T-helper 1 cell treated with Interleukin-12 subunit alpha and Interleukin-12 subunit beta and Interleukin-4 antibody, amounts not matched to agents 30 μg/mL and 1 μg/mL, for 36 hours (primary cell): Measurements from ENCODE around the gene BAG1.

ENCODE experiments used
- H3K27ac Mint-ChIP-seq: one replicate; pipeline ENCODE4 v1.8.0; 2021; ENCODE audit warnings: mild to moderate bottlenecking, mixed read lengths
- H3K27me3 Mint-ChIP-seq: one replicate; pipeline ENCODE4 v1.8.0; 2021; ENCODE audit warnings: low read depth, mixed read lengths
- H3K36me3 Mint-ChIP-seq: one replicate; pipeline ENCODE4 v1.8.0; 2021; ENCODE audit warnings: low read depth, mixed read lengths
- H3K4me1 Mint-ChIP-seq: one replicate; pipeline ENCODE4 v1.8.0; 2021; ENCODE audit warnings: low read depth, mixed read lengths
- H3K4me3 Mint-ChIP-seq: one replicate; pipeline ENCODE4 v1.8.0; 2021; ENCODE audit warnings: mild to moderate bottlenecking, moderate library complexity, mixed read lengths
- H3K9me3 Mint-ChIP-seq: one replicate; pipeline ENCODE4 v1.8.0; 2021; ENCODE audit warnings: mixed read lengths

BAG1 gene

GRCh38 chr9:33290247-33291030 lies 25.9 kb upstream of the BAG1 start, which contains the start of gene NFX1:
Gene NFX1 (plus strand): TSS chr9:33290516. CDS start chr9:33290573, 57 bp downstream.
- Mint-ChIP-seq H3K9me3 (no peaks in the 10 kb centered on the region), H3K27me3 (peaks cover 4% of the 10 kb centered on the region), H3K36me3 (peaks cover 33% of the 10 kb centered on the region), H3K4me1 (peaks cover 42% of the 10 kb centered on the region), H3K4me3 (peak within 1 kb of the TSS; percentile 98), H3K27ac (peak within 1 kb of the TSS; percentile 100)

GRCh38 chr9:33289936-33290246 lies 25.4 kb upstream of the BAG1 start:
- Mint-ChIP-seq H3K4me3 (peak overlapping the region; percentile 98), H3K9me3 (no peaks in the 10 kb centered on the region), H3K27me3 (peaks cover 4% of the 10 kb centered on the region), H3K27ac (peak overlapping the region; percentile 100), H3K36me3 (peaks cover 31% of the 10 kb centered on the region), H3K4me1 (peaks cover 40% of the 10 kb centered on the region)

- Mint-ChIP-seq H3K27ac (peak overlapping the region; percentile 100), H3K27me3 (peaks cover 4% of the 10 kb centered on the region), H3K36me3 (peaks cover 27% of the 10 kb centered on the region), H3K9me3 (no peaks in the 10 kb centered on the region), H3K4me3 (peak overlapping the region; percentile 98), H3K4me1 (peaks cover 36% of the 10 kb centered on the region)
Observed at GRCh38 chr9:33289496-33289895, 25.0 kb upstream of the BAG1 start.

DNA sequence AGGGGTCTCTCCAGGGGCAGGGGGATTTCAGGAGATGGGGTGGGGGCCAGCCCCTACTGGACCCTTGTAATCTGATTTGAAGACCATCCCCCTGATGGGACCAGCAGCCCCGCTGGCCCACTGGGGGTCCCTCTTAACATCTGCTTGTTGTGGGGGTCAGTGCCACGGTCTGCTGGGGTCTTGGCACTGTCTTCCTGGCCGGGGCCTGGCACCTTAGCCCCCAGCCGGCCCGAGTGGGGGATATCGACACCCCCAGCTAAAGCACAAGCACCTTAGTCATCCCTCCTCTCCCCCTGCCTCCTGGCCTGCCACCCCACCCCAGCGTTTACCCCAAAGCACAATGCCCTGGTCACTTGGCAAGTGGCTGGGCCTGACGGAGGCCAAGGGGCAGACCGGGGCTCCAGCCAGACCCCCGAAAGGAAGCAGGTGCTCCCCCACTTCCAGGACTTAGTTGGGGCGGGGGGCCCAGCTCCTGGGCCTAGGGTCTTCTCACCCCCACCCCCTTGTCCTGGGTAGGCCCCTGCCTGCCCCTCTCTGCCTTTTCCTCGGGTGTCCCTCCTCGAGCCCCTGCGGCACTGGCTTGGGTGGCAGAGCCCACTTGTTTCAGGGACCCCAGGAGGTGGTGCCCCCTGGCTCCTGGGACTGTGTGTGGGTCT lies 24.4 kb upstream of the BAG1 start:
- peak overlapping the region; percentile 65 for H3K27ac Mint-ChIP-seq
- peaks cover 4% of the 10 kb centered on the region for H3K27me3 Mint-ChIP-seq
- H3K9me3 Mint-ChIP-seq, result no peaks in the 10 kb centered on the region
- H3K4me3 Mint-ChIP-seq, result no peak overlapping the region
- peaks cover 33% of the 10 kb centered on the region for H3K4me1 Mint-ChIP-seq
- peaks cover 24% of the 10 kb centered on the region for H3K36me3 Mint-ChIP-seq

GRCh38 chr9:33288235-33288634 lies 23.7 kb upstream of the BAG1 start:
- Mint-ChIP-seq H3K36me3 (peaks cover 22% of the 10 kb centered on the region), H3K4me1 (peaks cover 30% of the 10 kb centered on the region), H3K9me3 (no peaks in the 10 kb centered on the region), H3K27ac (peak overlapping the region; percentile 75), H3K27me3 (peaks cover 4% of the 10 kb centered on the region), H3K4me3 (no peak overlapping the region)

DNA sequence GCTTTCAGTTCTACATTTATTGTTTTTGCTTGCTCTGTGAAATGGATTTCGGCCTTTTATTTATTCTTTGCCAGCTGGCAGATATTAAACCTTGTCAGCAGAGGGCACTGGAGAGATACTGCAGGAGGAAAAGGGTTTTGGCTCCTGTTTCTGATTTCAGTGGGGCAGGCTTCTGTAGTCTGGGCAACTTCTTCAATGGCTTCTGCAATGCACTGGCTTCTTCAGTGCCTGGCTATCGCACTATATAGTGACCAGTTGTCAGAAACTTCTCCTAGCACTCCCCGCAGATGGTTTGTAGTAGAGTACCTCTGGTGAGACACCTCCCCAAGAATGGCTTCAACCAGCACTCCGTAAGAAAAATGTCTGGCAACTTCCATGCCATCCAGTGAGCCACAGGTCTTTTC lies 22.6 kb upstream of the BAG1 start:
- peak overlapping the region; percentile 67 for H3K27ac Mint-ChIP-seq
- H3K4me3 Mint-ChIP-seq, result no peak overlapping the region
- H3K4me1 Mint-ChIP-seq, result peaks cover 21% of the 10 kb centered on the region
- peaks cover 4% of the 10 kb centered on the region for H3K27me3 Mint-ChIP-seq
- H3K36me3 Mint-ChIP-seq, result peaks cover 20% of the 10 kb centered on the region
- no peaks in the 10 kb centered on the region for H3K9me3 Mint-ChIP-seq

- no peaks in the 10 kb centered on the region for H3K9me3 Mint-ChIP-seq
- H3K36me3 Mint-ChIP-seq, result peaks cover 25% of the 10 kb centered on the region
- H3K27ac Mint-ChIP-seq, result no peak overlapping the region
- H3K27me3 Mint-ChIP-seq, result peaks cover 4% of the 10 kb centered on the region
- H3K4me1 Mint-ChIP-seq, result peaks cover 13% of the 10 kb centered on the region
- H3K4me3 Mint-ChIP-seq, result no peak overlapping the region
Observed at GRCh38 chr9:33285502-33285901, 21.0 kb upstream of the BAG1 start.

DNA sequence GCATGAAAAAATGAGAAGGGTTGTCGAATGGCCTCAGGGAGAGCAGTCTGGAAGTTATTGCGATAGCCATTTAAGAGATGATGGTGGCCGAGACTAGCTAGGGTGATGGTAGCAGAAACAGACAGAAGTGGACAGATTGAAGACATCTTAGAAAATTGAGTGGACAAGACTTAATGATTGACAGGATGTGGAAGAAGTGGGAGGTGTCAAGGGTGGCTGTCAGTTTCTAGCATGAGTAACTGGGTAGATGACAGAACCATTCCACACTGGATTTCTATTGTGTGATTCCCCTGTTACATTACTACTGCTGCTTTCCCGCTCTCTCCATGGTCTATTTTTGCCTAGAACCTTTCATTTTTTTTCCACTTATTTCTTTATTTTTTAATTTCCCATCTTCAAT lies 13.0 kb upstream of the BAG1 start:
- Mint-ChIP-seq H3K27ac (no peak overlapping the region), H3K9me3 (no peaks in the 10 kb centered on the region), H3K4me1 (peaks cover 12% of the 10 kb centered on the region), H3K27me3 (no peaks in the 10 kb centered on the region), H3K36me3 (peaks cover 53% of the 10 kb centered on the region), H3K4me3 (no peak overlapping the region)

DNA sequence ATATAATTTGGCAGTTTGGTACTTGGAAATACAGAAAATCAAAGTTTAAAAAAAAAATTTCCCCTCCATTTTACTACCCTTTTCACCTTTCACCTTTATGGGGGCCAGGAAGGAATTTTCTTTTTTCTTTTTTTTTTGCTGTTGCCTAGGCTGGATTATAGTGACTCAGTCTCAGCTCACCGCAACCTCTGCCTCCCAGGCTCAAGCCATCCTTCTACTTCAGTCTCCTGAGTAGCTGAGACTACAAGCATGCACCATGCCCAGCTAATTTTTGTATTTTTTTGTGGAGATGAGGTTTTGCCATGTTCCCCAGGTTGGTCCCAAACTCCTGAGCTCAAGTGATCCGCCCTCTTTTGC lies 9.4 kb upstream of the BAG1 start:
- Mint-ChIP-seq H3K27ac (no peak overlapping the region), H3K4me1 (peaks cover 16% of the 10 kb centered on the region), H3K36me3 (peaks cover 52% of the 10 kb centered on the region), H3K9me3 (no peaks in the 10 kb centered on the region), H3K4me3 (no peak overlapping the region), H3K27me3 (no peaks in the 10 kb centered on the region)

- Mint-ChIP-seq H3K27me3 (no peaks in the 10 kb centered on the region), H3K36me3 (peaks cover 53% of the 10 kb centered on the region), H3K4me3 (no peak overlapping the region), H3K9me3 (no peaks in the 10 kb centered on the region), H3K4me1 (peaks cover 19% of the 10 kb centered on the region), H3K27ac (no peak overlapping the region)
Observed at GRCh38 chr9:33273266-33273971, 8.9 kb upstream of the BAG1 start.

GRCh38 chr9:33272061-33272460 lies 7.6 kb upstream of the BAG1 start:
- H3K36me3 Mint-ChIP-seq, result peaks cover 50% of the 10 kb centered on the region

DNA sequence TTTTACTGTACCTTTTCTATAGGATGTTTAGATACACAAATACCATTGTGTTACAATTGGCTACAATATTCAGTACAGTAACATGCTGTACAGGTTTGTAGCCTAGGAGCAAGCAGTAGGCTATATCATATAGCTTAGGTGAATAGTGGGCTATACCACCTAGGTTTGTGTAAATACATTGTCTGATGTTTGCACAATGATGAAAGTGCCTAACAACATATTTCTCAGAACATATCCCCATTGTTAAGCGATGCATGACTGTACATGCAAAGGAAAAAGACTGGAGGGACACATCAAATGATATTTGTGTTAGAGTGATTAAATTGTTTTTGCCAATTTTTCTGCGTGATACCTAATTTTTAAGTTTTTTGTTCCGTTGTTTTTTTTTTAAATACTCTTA lies 5.6 kb upstream of the BAG1 start:
- Mint-ChIP-seq H3K36me3 (peaks cover 50% of the 10 kb centered on the region), H3K27ac (no peak overlapping the region), H3K9me3 (no peaks in the 10 kb centered on the region), H3K27me3 (no peaks in the 10 kb centered on the region), H3K4me1 (peaks cover 39% of the 10 kb centered on the region), H3K4me3 (no peak overlapping the region)

More at GRCh38 chr9:33272061-33272460, 7.6 kb upstream of the BAG1 start:
- H3K4me3 Mint-ChIP-seq, result no peak overlapping the region
- H3K9me3 Mint-ChIP-seq, result no peaks in the 10 kb centered on the region
- H3K4me1 Mint-ChIP-seq, result peaks cover 24% of the 10 kb centered on the region
- H3K27me3 Mint-ChIP-seq, result no peaks in the 10 kb centered on the region
- H3K27ac Mint-ChIP-seq, result peak overlapping the region; percentile 9

DNA sequence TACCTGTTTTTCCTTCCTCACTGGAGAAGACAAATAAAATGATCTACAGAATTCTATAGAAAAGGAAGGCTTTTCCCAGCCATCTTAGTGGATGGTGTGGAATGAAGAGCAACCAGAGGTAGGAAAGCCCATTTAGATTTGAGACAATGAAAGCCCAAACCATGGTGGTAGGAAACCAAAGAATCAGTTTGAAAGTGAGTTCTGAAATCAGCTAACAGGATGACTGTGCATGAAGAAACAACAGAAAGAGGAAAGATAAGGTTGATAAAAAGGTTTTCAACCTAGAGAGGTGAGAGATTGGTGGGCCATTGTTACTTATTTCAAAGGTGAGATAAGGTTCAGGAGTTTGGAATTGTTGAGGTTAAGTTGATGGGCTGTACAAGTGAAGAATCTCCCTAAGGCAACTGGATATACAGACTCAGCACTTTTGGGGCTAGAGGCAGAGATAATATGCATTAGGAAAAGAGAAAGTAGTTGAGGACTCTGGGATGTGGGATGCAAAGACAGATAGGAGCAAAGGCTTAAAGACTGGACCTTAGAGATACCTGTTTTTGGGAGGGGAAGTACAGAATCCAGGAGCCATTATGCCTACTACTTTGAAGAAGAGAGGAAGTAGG lies 2.8 kb upstream of the BAG1 start:
- H3K4me1 Mint-ChIP-seq, result peaks cover 45% of the 10 kb centered on the region
- H3K4me3 Mint-ChIP-seq, result peak overlapping the region; percentile 63
- no peaks in the 10 kb centered on the region for H3K27me3 Mint-ChIP-seq
- no peaks in the 10 kb centered on the region for H3K9me3 Mint-ChIP-seq
- H3K27ac Mint-ChIP-seq, result peak overlapping the region; percentile 95
- peaks cover 46% of the 10 kb centered on the region for H3K36me3 Mint-ChIP-seq

- Mint-ChIP-seq H3K27me3 (no peaks in the 10 kb centered on the region), H3K27ac (peak overlapping the region; percentile 95), H3K4me1 (peaks cover 45% of the 10 kb centered on the region), H3K9me3 (no peaks in the 10 kb centered on the region), H3K36me3 (peaks cover 44% of the 10 kb centered on the region), H3K4me3 (peak overlapping the region; percentile 94)
Observed at GRCh38 chr9:33265211-33265865, 830 bp upstream of the BAG1 start.
